SW480 (cell line): ENCODE data around the gene EDEM3.
"Not testable (repeated sequence)": the region's sequence is repeated elsewhere in the genome, so short reads cannot be mapped to it uniquely, and the experiment has no call there.

Experiments used
- DNase-seq: peaks from one replicate; pipeline ENCODE4 v3.0.0-alpha.2; 2016; ENCODE audit warnings: low spot score

Gene EDEM3

GRCh38 chr1:184734980-184735379, 19.7 kb downstream of the EDEM3 start:
- no peak for DNase-seq

- no peak for DNase-seq
These were observed 29.8 kb downstream of the EDEM3 start for GRCh38 chr1:184724843-184725242.

- no peak for DNase-seq
These were observed 38.5 kb downstream of the EDEM3 start for GRCh38 chr1:184716158-184716557.

- DNase-seq = no peak
These were observed 45.2 kb downstream of the EDEM3 start for GRCh38 chr1:184709418-184709817.

- DNase-seq = no peak
These were observed 46.5 kb downstream of the EDEM3 start for GRCh38 chr1:184708084-184708676.

- DNase-seq = no peak
These were observed 49.4 kb downstream of the EDEM3 start for GRCh38 chr1:184705271-184705670.

- DNase-seq = no peak
These were observed 52.8 kb downstream of the EDEM3 start for GRCh38 chr1:184701816-184702215.

- DNase-seq = no peak
These were observed 55.7 kb downstream of the EDEM3 start for GRCh38 chr1:184698969-184699368.

GRCh38 chr1:184698016-184698415, 56.6 kb downstream of the EDEM3 start:
- DNase-seq = no peak

- DNase-seq = no peak
These were observed 58.3 kb downstream of the EDEM3 start for GRCh38 chr1:184696403-184696802.

- no peak for DNase-seq
These were observed 59.6 kb downstream of the EDEM3 start for GRCh38 chr1:184695023-184695422.

GRCh38 chr1:184693011-184693410, 61.6 kb downstream of the EDEM3 start:
- DNase-seq = no peak

GRCh38 chr1:184691719-184692324, 62.8 kb downstream of the EDEM3 start:
- peak; percentile 25 for DNase-seq

GRCh38 chr1:184686540-184686939, 68.1 kb downstream of the EDEM3 start:
- DNase-seq = no peak

- DNase-seq = no peak
These were observed 69.5 kb downstream of the EDEM3 start for GRCh38 chr1:184685116-184685515.

- DNase-seq = no peak
These were observed 70.2 kb downstream of the EDEM3 start for GRCh38 chr1:184684285-184685074.

- no peak for DNase-seq
These were observed 71.7 kb downstream of the EDEM3 start for GRCh38 chr1:184682956-184683355.

GRCh38 chr1:184680611-184681225, 73.9 kb downstream of the EDEM3 start:
- DNase-seq = not testable (repeated sequence)

GRCh38 chr1:184679472-184679871, 75.2 kb downstream of the EDEM3 start:
- not testable (repeated sequence) for DNase-seq

- DNase-seq = no peak
These were observed 77.3 kb downstream of the EDEM3 start for GRCh38 chr1:184677344-184677743.

- no peak for DNase-seq
These were observed 81.4 kb downstream of the EDEM3 start for GRCh38 chr1:184673305-184673704.

- DNase-seq = no peak
These were observed 82.5 kb downstream of the EDEM3 start for GRCh38 chr1:184672013-184672726.
